Inferior parietal cortex (tissue), 1 donor: ENCODE data around the gene REPS1.
"Not testable (repeated sequence)": the region's sequence is repeated elsewhere in the genome, so short reads cannot be mapped to it uniquely, and the experiment has no call there.

Experiments
- DNase-seq: peaks from one replicate; pipeline ENCODE4 v3.0.0-alpha.2; 2016; ENCODE audit errors: extremely low spot score

REPS1 gene, protein sequence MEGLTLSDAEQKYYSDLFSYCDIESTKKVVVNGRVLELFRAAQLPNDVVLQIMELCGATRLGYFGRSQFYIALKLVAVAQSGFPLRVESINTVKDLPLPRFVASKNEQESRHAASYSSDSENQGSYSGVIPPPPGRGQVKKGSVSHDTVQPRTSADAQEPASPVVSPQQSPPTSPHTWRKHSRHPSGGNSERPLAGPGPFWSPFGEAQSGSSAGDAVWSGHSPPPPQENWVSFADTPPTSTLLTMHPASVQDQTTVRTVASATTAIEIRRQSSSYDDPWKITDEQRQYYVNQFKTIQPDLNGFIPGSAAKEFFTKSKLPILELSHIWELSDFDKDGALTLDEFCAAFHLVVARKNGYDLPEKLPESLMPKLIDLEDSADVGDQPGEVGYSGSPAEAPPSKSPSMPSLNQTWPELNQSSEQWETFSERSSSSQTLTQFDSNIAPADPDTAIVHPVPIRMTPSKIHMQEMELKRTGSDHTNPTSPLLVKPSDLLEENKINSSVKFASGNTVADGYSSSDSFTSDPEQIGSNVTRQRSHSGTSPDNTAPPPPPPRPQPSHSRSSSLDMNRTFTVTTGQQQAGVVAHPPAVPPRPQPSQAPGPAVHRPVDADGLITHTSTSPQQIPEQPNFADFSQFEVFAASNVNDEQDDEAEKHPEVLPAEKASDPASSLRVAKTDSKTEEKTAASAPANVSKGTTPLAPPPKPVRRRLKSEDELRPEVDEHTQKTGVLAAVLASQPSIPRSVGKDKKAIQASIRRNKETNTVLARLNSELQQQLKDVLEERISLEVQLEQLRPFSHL

DNA sequence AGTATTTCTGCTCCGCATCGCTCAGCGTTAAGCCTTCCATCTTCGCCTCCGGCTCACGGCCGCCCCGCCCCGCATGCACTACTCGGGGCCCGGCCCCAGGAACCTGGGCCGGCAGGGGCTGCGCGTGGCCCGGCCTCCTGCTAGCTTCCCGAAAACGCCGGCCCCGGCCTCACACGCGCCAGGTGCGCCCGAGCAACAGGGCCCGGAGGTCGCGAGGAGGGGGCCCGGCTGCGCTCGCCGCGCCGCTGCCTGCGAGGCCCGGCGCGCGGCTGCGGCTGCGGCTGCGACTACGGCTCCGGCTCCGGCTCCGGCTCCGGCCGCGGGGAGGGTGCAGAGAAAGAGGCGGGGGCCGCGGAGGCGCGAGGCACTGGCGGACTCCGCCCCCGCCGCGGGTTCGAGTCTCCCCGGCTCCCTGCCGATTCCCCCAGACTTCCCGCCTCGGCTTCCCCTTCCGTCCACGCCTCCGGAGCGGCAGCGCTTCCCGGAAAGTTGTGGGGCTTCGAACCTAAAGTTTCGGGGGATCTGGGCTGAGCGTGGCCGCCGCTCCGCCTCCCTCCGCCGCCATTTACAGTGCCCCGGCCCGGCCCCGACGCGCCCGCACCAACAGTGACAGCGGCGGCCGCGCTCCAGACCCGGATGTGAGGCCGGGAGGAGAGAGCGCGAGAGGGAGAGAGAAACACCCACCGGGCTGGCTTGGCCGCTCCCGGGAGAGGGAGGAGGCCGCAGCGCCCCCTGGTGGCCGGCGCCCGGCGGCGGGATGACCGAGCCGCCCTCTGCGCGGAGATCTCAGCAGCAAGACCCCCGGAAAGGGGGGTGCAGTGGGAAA lies at the start of gene REPS1:
TSS of gene REPS1 (minus strand) at position 611 of the 826 bp plus-strand sequence. CDS start at position 40, 571 bp downstream.
- peak; percentile 89 for DNase-seq

- DNase-seq = no peak
Measured at GRCh38 chr6:139037490-139037889, 49.4 kb upstream of the REPS1 start.

- no peak for DNase-seq
Measured at GRCh38 chr6:139030228-139030963, 42.3 kb upstream of the REPS1 start.

DNA sequence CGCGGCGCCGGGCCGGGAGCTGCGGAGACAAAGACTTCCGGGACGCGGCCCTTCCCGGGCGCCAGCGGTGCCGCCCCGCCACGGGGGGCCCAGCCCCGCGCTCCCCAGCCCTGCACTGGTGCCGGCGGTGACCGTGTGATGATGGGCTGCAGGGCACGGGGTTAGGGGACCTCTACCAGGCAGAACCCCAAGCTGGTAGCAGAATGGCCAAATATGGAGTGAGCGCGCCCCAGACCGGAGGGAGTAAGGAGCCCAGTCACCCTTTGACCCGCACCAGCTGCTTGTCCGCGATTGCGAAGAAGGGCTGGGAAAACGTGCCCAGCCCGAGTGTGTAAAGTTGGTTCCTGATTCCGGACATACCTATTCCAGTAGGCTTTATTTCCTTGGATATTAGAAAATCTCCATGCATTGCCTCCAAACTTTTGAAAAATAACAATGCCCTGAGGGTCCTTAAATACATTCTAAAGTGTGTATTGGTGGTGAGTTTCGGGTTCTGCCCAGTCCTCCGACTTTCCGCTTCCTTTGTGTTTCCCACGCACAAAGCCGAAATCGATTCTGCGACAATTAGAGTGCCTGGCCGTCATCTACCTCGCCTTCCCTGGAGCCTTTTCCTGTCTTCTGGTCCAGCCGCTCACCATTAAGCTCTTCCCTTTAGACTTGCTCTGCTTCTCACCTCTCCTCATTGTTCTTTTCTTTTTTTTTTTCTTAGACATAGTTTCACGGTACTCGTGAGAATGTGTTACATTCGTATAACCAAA lies 41.6 kb upstream of the REPS1 start:
- no peak for DNase-seq

- DNase-seq = no peak
Measured at GRCh38 chr6:139028658-139029469, 40.8 kb upstream of the REPS1 start, which contains the start of gene ABRACL. ABRACL (plus strand) TSS chr6:139028745; CDS start chr6:139034161, 5,416 bp downstream.

DNA sequence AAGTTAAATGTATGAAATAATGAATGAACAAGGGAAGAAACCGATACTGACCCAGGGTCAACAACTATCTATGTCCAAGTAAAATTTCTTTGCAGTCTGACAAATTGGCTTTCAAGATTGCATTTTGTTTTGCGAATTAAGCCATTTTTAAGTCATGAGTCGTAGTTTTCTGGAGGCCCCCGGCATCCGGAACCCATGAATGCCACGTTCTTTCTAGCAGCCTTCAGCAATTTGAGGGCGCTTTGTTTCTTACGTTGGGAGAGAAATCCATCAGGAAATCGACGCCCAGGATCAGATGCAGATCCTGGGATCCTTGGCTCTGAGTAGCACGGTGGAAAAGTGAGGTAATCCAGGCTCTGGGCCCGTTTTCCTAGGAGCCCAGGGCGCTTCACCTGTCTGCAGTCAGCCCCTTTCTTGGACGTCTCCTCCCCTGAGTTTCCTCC lies 40.2 kb upstream of the REPS1 start:
- DNase-seq = peak; percentile 36

- DNase-seq = no peak
Measured at GRCh38 chr6:139027620-139028182, 39.6 kb upstream of the REPS1 start.

GRCh38 chr6:139025416-139025815 lies 37.4 kb upstream of the REPS1 start:
- not testable (repeated sequence) for DNase-seq

- DNase-seq = no peak
Measured at GRCh38 chr6:139020689-139021088, 32.6 kb upstream of the REPS1 start.

DNA sequence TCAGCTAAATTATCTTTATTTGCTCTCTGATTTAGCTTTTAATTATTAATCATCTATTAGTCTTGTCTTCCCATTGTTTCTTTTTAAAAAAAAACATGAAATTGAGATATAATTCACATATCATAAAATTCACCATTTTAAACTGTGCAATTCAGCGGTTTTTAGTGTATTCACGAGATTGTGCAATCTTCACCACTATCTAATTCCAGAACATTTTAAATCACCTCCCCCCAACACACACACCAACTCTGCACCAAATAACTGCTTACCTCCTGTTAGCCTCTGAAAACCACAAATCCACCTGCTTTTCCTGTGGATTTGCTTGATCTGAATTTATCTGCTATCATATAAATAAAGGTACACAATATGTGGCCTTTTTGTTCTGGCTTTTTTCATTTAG lies 31.7 kb upstream of the REPS1 start:
- no peak for DNase-seq

DNA sequence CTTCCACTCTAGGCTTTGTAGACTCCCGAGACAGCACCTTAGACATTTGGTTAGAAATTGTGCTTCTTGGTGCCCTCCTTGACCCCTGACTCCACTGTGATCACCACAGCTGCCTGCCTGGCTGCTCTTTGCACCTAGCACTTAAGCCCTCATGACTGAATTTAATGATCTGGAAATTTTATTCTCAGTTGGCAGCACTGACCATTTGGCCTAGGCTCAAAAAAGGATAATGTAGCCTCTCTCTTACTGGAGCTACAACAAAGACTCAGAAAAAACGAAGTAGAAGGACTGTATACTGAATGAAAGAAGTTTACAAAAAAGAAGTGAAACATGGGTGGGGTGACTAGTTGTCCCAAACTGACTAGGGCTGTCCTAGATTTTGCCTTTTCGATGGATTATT lies 29.2 kb upstream of the REPS1 start:
- peak; percentile 18 for DNase-seq

- peak; percentile 28 for DNase-seq
Measured at GRCh38 chr6:139016337-139017213, 28.5 kb upstream of the REPS1 start.

GRCh38 chr6:139014945-139015344 lies 26.9 kb upstream of the REPS1 start:
- DNase-seq = no peak

DNA sequence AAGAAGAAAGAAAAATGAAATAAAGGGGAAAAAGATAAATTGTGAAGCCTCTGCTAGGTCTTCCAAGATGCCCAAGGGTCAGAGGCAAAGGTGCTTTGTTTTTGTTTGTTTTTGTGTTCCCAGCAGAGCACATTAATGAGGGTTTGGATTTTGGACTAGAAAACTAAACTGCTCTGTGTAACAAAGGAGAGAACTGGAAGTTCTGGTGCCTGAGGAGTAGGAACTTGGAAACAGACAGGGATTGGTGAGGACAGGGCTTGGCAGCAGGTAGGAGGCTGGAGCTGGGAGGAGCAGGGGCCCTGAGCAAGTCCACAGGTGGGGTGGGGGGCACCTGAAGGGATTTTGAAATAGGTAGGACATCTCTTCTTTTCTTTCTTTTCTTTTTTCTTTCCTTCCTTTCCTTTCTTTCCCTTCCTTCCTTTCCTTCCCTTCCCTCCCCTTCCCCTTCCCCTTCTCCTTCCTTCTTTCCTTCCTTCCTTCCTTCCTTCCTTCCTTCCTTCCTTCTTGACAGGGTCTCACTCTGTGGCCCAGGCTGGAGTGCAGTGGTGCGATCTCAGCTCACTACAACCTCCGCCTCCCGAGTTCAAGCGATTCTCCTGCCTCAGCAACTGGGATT lies 25.2 kb upstream of the REPS1 start:
- no peak for DNase-seq

DNA sequence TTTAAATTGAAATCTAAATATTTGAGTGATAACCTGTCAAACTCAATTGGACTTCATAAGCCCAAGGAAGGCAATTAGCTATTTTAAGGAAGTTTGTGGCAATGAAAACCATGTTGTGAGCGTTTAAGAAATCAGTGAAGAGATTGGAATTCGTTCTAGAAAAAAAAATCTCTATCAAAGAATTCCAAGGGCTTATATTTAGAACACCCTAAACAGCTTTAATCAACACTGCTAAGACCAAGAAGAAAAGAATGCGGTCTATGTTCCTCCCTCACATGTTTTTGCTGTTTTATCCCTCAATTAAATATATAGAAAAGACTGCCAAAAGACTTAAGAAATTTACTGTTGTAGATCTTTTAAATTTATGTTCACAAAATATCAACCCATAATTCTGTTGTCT lies 23.9 kb upstream of the REPS1 start:
- DNase-seq = no peak

GRCh38 chr6:139010674-139011073 lies 22.6 kb upstream of the REPS1 start:
- no peak for DNase-seq

DNA sequence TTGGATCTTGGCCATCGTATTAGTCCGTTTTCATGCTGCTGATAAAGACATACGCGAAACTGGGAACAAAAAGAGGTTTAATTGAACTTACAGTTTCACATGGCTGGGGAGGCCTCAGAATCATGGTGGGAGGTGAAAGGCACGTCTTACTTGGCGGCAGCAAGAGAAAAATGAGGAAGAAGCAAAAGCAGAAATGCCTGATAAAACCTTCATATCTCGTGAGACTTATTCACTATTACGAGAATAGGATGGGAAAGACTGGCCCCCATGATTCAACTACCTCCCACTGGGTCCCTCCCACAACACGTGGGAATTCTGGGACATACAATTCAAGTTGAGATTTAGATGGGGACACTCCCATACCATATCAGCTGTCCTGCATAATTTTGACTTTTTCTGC lies 20.1 kb upstream of the REPS1 start:
- no peak for DNase-seq

DNA sequence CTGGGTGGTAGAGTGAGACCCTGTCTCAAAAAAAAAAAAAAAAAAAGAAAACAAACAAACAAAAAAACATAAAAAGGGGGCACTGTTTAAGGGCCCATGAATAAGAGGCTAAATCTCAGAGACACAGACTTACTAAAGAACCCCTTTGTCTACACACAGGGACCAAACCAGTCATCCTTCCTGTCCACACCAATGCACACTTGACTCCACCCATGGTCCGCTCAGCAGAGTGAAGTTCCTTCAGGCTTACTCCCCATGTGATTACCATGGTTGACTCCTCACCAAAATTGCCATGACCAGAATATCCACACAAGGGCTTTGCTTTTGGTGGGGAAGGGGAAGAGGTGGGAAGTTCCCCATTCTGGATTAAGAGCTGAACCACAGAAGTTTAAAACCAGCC lies 19.4 kb upstream of the REPS1 start:
- no peak for DNase-seq
